OCI-LY7 (cell line): Measurements from ENCODE around the gene WDR86. TPM values are rescaled to one million over a fixed set of nuclear protein-coding genes. Genes with fewer than 3 reads are reported as not detected.

Experiments
- BruUV-seq: library from RNA; stranded (reverse); fragments of 400-500 nt; replicated peaks from 2 replicates; lab custom pipeline; 2021; lab: Mats Ljungman, UMichigan
- CTCF ChIA-PET: fragments of 300-600 bp; sonication (Branson Sonifier 250); formaldehyde crosslinking; loops from one replicate; lab custom pipeline; 2022; ENCODE audit warnings: antibody characterized with exemption; ENCODE audit not compliant: unreplicated experiment; lab: Charles Lee
- POLR2A ChIA-PET: fragments of 300-600 bp; sonication (Branson Sonifier 250); formaldehyde crosslinking; loops from one replicate; lab custom pipeline; 2022; ENCODE audit warnings: antibody characterized with exemption; lab: Charles Lee
- DNase-seq: peaks from one replicate; pipeline ENCODE4 v3.0.0-alpha.2; 2015; ENCODE audit warnings: low spot score
- H2AFZ ChIP-seq: fragments of 200-600 bp; sonication (generic), shearing (Covaris generic); 2 replicates; pipeline ENCODE4 v1.6.1; 2014; ENCODE audit warnings: mild to moderate bottlenecking, antibody characterized with exemption, low read length, moderate library complexity
- H3K27ac ChIP-seq: fragments of 200-600 bp; sonication (generic); 2 replicates; pipeline ENCODE4 v1.5.1; 2014; ENCODE audit warnings: mixed run types, low read depth, mild to moderate bottlenecking, moderate library complexity, low read length, inconsistent platforms; ENCODE audit not compliant: poor library complexity, severe bottlenecking
- H3K36me3 ChIP-seq: fragments of 200-600 bp; sonication (generic); 2 replicates; pipeline ENCODE4 v1.6.1; 2014; ENCODE audit warnings: mild to moderate bottlenecking, antibody characterized with exemption, low read length, moderate library complexity, mixed read lengths; ENCODE audit not compliant: insufficient read depth
- H3K4me1 ChIP-seq: fragments of 200-600 bp; sonication (generic); 2 replicates; pipeline ENCODE4 v1.5.1; 2014; ENCODE audit warnings: mild to moderate bottlenecking, low read length; ENCODE audit not compliant: insufficient read depth, poor library complexity, severe bottlenecking
- H3K4me2 ChIP-seq: fragments of 200-600 bp; sonication (generic); 2 replicates; pipeline ENCODE4 v1.6.1; 2014; ENCODE audit warnings: mild to moderate bottlenecking, low read length
- H3K4me3 ChIP-seq: fragments of 200-600 bp; sonication (generic); 2 replicates; pipeline ENCODE4 v1.5.1; 2014; ENCODE audit warnings: mild to moderate bottlenecking, low read depth, low read length; ENCODE audit not compliant: poor library complexity, severe bottlenecking
- H3K79me2 ChIP-seq: fragments of 200-600 bp; sonication (generic); 2 replicates; pipeline ENCODE4 v1.6.1; 2016; ENCODE audit warnings: low read depth, mild to moderate bottlenecking, low read length, moderate library complexity, mixed read lengths; ENCODE audit not compliant: insufficient read depth
- H3K9me2 ChIP-seq: fragments of 200-600 bp; sonication (generic); 2 replicates; pipeline ENCODE4 v1.6.1; 2016; ENCODE audit warnings: mild to moderate bottlenecking, low read length, mixed read lengths; ENCODE audit not compliant: insufficient read depth
- H3K9me3 ChIP-seq: fragments of 200-600 bp; sonication (generic); 2 replicates; pipeline ENCODE4 v1.6.1; 2014; ENCODE audit warnings: mild to moderate bottlenecking, mixed run types, low read length, mixed read lengths
- H4K20me1 ChIP-seq: fragments of 200-600 bp; sonication (generic); 2 replicates; pipeline ENCODE4 v1.6.1; 2014; ENCODE audit warnings: mild to moderate bottlenecking, antibody characterized with exemption, low read length, moderate library complexity, mixed read lengths; ENCODE audit not compliant: insufficient read depth
- EZH2phosphoT487 ChIP-seq: fragments of 200-600 bp; sonication (generic); IDR thresholded peaks from 2 replicates; pipeline ENCODE4 v1.6.1; 2018; ENCODE audit warnings: low read depth, borderline replicate concordance, mild to moderate bottlenecking, mixed run types, antibody characterized with exemption, low read length, moderate library complexity, mixed read lengths
- intact Hi-C: fragments of 100-400 bp; cut with micrococcal nuclease; formaldehyde crosslinking; loops from one replicate; pipeline ENCODE4 v1.10.0; 2022; ENCODE audit not compliant: unreplicated experiment
- total RNA-seq, 2 experiments: library from RNA; depleted of rRNA in 1 of 2; stranded (reverse); fragments of >200 nt in 1 of 2; shearing (Covaris generic) in 1 of 2; gene quantifications; 2 replicates each; pipeline ENCODE4 v1.2.3, GENCODE V29; 2014 to 2022
- TF ChIP-seq, protein P1 (sequence below): fragments of 200-600 bp; sonication (generic); conservative IDR thresholded peaks from 2 replicates; pipeline ENCODE4 v1.5.1; 2014; ENCODE audit warnings: mild to moderate bottlenecking, antibody characterized with exemption, low read length, moderate library complexity, mixed read lengths

WDR86 gene
- total RNA-seq, 2 experiments from 2014 or later: 0.44 to 0.51 TPM

DNA sequence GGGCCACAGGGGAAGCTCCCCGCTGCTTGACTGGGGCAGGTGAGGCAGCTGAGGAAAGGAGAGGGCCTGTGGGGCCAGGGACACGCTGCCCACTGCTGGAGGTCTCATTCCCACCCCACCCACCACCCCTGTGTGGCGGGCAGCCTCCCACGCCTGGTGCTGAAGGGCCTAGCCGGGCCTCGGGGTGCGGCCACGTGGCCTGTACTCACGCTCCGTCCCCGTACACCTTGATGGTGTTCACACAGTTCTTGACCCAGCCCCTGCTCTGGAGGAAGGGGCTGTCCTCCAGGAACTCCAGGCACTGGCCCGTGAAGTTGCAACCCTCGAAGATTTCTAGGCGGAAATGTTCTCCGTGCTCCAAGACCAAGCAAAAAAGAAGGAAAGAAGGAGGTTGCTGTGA, 26.1 kb upstream of the WDR86 start:
- H3K9me2 ChIP-seq: no peaks in the 10 kb centered on the region
- H3K4me1 ChIP-seq: peaks cover 6% of the 10 kb centered on the region
- no peak overlapping the region for H3K4me3 ChIP-seq
- no peak for TF ChIP-seq EZH2phosphoT487
- TF ChIP-seq, protein P1, sequence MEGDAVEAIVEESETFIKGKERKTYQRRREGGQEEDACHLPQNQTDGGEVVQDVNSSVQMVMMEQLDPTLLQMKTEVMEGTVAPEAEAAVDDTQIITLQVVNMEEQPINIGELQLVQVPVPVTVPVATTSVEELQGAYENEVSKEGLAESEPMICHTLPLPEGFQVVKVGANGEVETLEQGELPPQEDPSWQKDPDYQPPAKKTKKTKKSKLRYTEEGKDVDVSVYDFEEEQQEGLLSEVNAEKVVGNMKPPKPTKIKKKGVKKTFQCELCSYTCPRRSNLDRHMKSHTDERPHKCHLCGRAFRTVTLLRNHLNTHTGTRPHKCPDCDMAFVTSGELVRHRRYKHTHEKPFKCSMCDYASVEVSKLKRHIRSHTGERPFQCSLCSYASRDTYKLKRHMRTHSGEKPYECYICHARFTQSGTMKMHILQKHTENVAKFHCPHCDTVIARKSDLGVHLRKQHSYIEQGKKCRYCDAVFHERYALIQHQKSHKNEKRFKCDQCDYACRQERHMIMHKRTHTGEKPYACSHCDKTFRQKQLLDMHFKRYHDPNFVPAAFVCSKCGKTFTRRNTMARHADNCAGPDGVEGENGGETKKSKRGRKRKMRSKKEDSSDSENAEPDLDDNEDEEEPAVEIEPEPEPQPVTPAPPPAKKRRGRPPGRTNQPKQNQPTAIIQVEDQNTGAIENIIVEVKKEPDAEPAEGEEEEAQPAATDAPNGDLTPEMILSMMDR: no peak
- intact Hi-C loops: no loop called here
- H3K36me3 ChIP-seq: no peaks in the 10 kb centered on the region
- H4K20me1 ChIP-seq: no peaks in the 10 kb centered on the region
- H3K9me3 ChIP-seq: no peaks in the 10 kb centered on the region
- CTCF ChIA-PET: no interaction called here
- POLR2A ChIA-PET: no interaction called here
- no peak overlapping the region for H3K4me2 ChIP-seq
- no peak overlapping the region for H2AFZ ChIP-seq
- no peak for DNase-seq
- no peaks in the 10 kb centered on the region for H3K79me2 ChIP-seq
- no peak overlapping the region for H3K27ac ChIP-seq
- BruUV-seq: no TSS peak

DNA sequence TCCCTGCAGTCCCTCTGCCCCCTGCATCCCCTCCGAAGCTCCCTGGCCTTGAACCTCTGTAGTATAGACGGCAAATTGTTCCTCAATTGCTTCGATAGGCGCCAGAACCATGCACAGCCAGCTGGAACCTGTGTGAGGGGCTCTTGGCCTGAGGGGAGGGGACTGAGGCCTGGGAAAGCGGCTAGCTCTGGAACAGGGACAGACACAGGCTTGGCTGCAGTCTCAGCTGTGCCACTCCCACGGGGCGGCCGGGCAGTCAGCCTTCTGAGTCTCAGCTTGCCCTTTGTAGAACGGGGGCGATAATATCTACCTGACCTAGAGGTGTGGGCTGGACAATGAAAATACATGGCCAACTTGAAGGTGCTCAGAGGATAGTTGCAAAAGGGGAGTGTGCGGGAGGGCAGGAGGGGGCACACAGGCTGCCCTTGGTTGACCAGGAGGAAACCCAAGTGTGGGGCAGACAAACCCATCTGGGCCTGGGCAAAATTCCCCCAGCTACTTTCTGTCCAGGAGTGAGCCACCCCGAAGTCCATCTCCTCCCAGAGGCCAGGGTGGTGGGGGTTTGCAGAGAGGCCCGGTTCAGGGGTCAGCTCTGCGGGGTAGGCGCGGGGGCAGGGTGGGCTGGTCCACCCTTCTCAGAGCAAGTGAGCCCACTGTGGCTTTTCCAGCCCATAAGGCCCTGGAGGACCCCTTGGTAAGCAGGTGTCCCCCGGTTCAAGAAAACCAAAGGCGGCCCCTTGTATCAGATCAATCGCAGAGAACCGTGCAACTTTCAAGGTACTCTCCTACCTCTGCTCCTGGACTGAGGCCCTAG, 25.5 kb upstream of the WDR86 start:
- no peak overlapping the region for H2AFZ ChIP-seq
- no peak for DNase-seq
- H3K9me3 ChIP-seq: no peaks in the 10 kb centered on the region
- no TSS peak for BruUV-seq
- TF ChIP-seq, protein P1: no peak
- TF ChIP-seq EZH2phosphoT487: no peak
- H3K79me2 ChIP-seq: no peaks in the 10 kb centered on the region
- CTCF ChIA-PET: no interaction called here
- intact Hi-C loops: no loop called here
- no peaks in the 10 kb centered on the region for H3K9me2 ChIP-seq
- POLR2A ChIA-PET: no interaction called here
- no peaks in the 10 kb centered on the region for H4K20me1 ChIP-seq
- no peak overlapping the region for H3K4me2 ChIP-seq
- no peak overlapping the region for H3K27ac ChIP-seq
- H3K4me3 ChIP-seq: no peak overlapping the region
- H3K36me3 ChIP-seq: no peaks in the 10 kb centered on the region
- H3K4me1 ChIP-seq: peaks cover 6% of the 10 kb centered on the region

DNA sequence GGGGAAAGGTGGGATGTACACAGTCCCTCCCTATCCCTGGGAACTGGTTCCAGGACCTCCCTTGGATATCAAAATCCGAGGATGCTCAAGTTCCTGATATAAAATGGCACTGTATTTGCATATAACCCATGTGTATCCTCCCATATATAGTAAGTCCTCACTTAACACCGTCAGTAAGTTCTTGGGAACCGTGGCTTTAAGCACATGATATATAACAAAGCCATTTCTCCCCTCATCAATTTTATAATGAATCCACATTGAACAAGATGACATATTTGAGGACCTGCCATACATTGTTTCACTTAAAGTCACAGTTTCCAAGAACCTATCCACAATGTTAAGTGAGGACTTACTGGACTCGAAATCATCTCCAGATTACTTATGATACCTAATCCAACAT, 24.7 kb upstream of the WDR86 start:
- TF ChIP-seq, protein P1: no peak
- no peak for TF ChIP-seq EZH2phosphoT487
- H4K20me1 ChIP-seq: no peaks in the 10 kb centered on the region
- H2AFZ ChIP-seq: no peak overlapping the region
- H3K27ac ChIP-seq: no peak overlapping the region
- H3K79me2 ChIP-seq: no peaks in the 10 kb centered on the region
- intact Hi-C loops: no loop called here
- POLR2A ChIA-PET: no interaction called here
- H3K4me2 ChIP-seq: no peak overlapping the region
- BruUV-seq: no TSS peak
- H3K9me3 ChIP-seq: no peaks in the 10 kb centered on the region
- CTCF ChIA-PET: no interaction called here
- H3K36me3 ChIP-seq: no peaks in the 10 kb centered on the region
- no peak for DNase-seq
- no peak overlapping the region for H3K4me3 ChIP-seq
- peaks cover 13% of the 10 kb centered on the region for H3K4me1 ChIP-seq
- H3K9me2 ChIP-seq: no peaks in the 10 kb centered on the region
